Measurements from ENCODE around the gene LY6G6C. TPM values are rescaled to one million over a fixed set of nuclear protein-coding genes. Genes with fewer than 3 reads are reported as not detected.

LY6G6C gene
- total and polyA plus RNA-seq, 2 of the 13 experiments (the other 11 are each of a cell fraction or from before 2014, with no cell fraction given): 0.15 TPM; not detected in 1

DNA sequence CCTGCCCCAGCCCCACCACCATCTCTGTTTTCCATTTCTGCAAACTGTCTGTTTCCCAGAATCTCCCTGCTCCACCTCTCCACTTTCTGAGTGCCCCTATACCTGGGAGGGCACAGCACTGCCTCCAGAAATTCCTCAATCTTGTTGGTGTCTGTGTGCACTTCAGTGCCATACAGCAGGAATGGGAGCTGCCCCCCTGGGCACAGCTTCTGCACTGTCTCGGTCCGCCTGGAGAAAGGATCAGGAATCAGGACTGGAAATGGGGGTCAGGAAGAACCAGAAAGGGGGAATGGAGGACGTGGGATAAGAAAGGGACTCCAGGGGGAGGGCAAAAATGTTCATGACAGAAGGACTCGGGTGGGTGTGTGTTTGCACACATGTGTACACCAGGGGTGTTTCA lies 12.2 kb upstream of the LY6G6C start:
- H3K36me3 ChIP-seq (replicated peaks in 1 of 2; ENCODE audit: control insufficient read depth in 1 of 2, insufficient read depth in 2 of 2, low read length in 2 of 2): peaks cover 19 to 42% of the 10 kb centered on the region in 2 experiments
- FAIRE-seq (no peak), ATAC-seq (no peak), DNase-seq (ENCODE audit: low spot score) (no peak)
- no peaks in the 10 kb centered on the region for H3K9me3 ChIP-seq (ENCODE audit: low read length)
- CTCF ChIA-PET (ENCODE audit: low intra/inter-chr PET ratio, low total read pairs): interaction anchor here (1.3 kb wide), 1 partner anchor 36 kb away, joined by 3 read pairs; no protein-coding TSS in a partner anchor
- in situ Hi-C loops (cut with HindIII; ENCODE audit: extremely low pct_ligation_motif_present, low pct_unique_long_range_greater_than_20kb): loop anchor here (5.0 kb wide), 1 partner anchor 34 kb away; no protein-coding TSS in a partner anchor
- H2AFZ ChIP-seq (ENCODE audit: low read length): no peak overlapping the region
- POLR2A ChIA-PET: interaction anchor here (1.8 to 11.3 kb wide), 5 partner anchors 13 to 62 kb away, joined by 4 to 279 read pairs (median 66); partner anchors contain the start of genes VARS1 and VWA7
- 92% methylated on average over 4 of the region's 4 CpGs for WGBS (ENCODE audit: low lambda C conversion rate)
- intact Hi-C loops (cut with micrococcal nuclease; ENCODE audit: unreplicated experiment): no loop called here
- peak overlapping the region; percentile 98 for H3K9ac ChIP-seq (ENCODE audit: insufficient read depth, low read depth, low read length)
- H3K27me3 ChIP-seq (ENCODE audit: control insufficient read depth in 1 of 2, insufficient read depth in 2 of 2, low read length in 2 of 2): no peaks in the 10 kb centered on the region; a peak in 1 of 5 replicates
- BruUV-seq (replicated peaks): no TSS peak
- H4K20me1 ChIP-seq (ENCODE audit: insufficient read depth, low read length): peaks cover 33% of the 10 kb centered on the region; the same call in 1 of the 2 replicates
- H3K4me1 ChIP-seq (ENCODE audit: insufficient read depth, low read length): peaks cover 77% of the 10 kb centered on the region
- H3K4me3 ChIP-seq (replicated peaks in 1 of 3; ENCODE audit: insufficient read depth in 1 of 3, low read depth in 2 of 3, low read length in 3 of 3): peak overlapping the region; percentile 14 to 92 (median 71); a peak in 5 of 6 replicates
- H3K27ac ChIP-seq (ENCODE audit: extremely low read length, insufficient read depth, low read length): peak overlapping the region; percentile 99
- H3K4me2 ChIP-seq (ENCODE audit: low read depth, low read length): peak overlapping the region; percentile 98
- peaks cover 41% of the 10 kb centered on the region for H3K79me2 ChIP-seq (ENCODE audit: insufficient read depth, low read length)
- TF ChIP-seq ZMYM3 (CRISPR knock-in tag; IDR thresholded peaks at IDR 0.05) (no peak), GTF3A (CRISPR knock-in tag; conservative IDR thresholded peaks at IDR 0.05) (no peak), MED1 (CRISPR knock-in tag; IDR thresholded peaks at IDR 0.05) (no peak), GATA4 (IDR thresholded peaks at IDR 0.05; ENCODE audit: borderline replicate concordance, low read depth) (no peak), GMEB1 (CRISPR knock-in tag; IDR thresholded peaks at IDR 0.05; ENCODE audit: borderline replicate concordance) (0 out of 2 replicates have a peak, but pooled peaks have one; percentile 6), CAMTA2 (CRISPR knock-in tag; IDR thresholded peaks at IDR 0.05; ENCODE audit: borderline replicate concordance) (no peak), TCF7L2 (IDR thresholded peaks at IDR 0.05; ENCODE audit: low read depth, low read length) (no peak), ISL2 (CRISPR knock-in tag; IDR thresholded peaks at IDR 0.05) (no peak), ZNF768 (CRISPR knock-in tag; IDR thresholded peaks at IDR 0.05) (no peak), FOXK2 (IDR thresholded peaks at IDR 0.05) (no peak), EEA1 (CRISPR knock-in tag; IDR thresholded peaks at IDR 0.05; ENCODE audit: borderline replicate concordance) (no peak), TOE1 (CRISPR knock-in tag; IDR thresholded peaks at IDR 0.05) (no peak), ESRRA (CRISPR knock-in tag; IDR thresholded peaks at IDR 0.05; ENCODE audit: low read depth) (no peak), ZSCAN25 (CRISPR knock-in tag; IDR thresholded peaks at IDR 0.05) (no peak), SNAPC4 (CRISPR knock-in tag; IDR thresholded peaks at IDR 0.05) (no peak), CENPT (CRISPR knock-in tag; IDR thresholded peaks at IDR 0.05; ENCODE audit: low read depth) (no peak), MEF2D (CRISPR knock-in tag; IDR thresholded peaks at IDR 0.05) (0 out of 2 replicates have a peak, but pooled peaks have one; percentile 13), ZNF235 (CRISPR knock-in tag; IDR thresholded peaks at IDR 0.05; ENCODE audit: borderline replicate concordance) (no peak)

Measured in HepG2 (cell line).